ENCODE results near the gene HOXA11. TPM values are rescaled to one million over a fixed set of nuclear protein-coding genes. Genes with fewer than 3 reads are reported as not detected.

Gene HOXA11
- total RNA-seq, 1 experiment from 2014 or later: 26.6 TPM

DNA sequence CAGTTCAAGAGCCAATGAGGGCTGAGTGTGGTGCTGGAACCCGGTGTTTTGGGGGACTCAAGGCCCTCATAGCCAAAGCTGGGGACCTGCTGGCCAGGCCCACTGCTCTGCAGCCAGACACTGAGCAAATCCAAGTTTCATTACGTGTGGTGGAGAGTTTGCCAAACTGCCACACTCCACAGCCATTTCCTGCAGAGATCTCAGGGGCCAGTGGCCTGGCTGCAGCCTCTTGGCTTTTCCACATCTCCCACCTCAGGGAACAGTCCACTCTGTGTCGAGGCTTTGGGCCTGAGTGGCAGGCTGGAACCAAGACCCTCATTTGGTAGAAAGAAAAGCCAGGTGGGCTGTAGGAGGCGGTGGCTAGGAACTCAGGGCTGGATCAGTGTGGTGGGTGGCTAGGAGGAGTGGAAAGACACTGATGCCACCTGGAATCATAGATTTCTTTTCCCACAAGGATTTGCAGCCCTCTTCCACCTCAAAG is 3.2 kb downstream of the HOXA11 start:
- H3K36me3 ChIP-seq (ENCODE audit: low read depth, low read length): no peaks in the 10 kb centered on the region
- no TSS peak for BruUV-seq (replicated peaks)
- no peak overlapping the region for H2AFZ ChIP-seq (ENCODE audit: low read length)
- H4K20me1 ChIP-seq (ENCODE audit: low read length): no peaks in the 10 kb centered on the region
- intact Hi-C loops (cut with micrococcal nuclease): no loop called here
- H3K9ac ChIP-seq (ENCODE audit: low read length): peak overlapping the region; percentile 97
- TF ChIP-seq EZH2 (IDR thresholded peaks at IDR 0.05; ENCODE audit: low read length, unreplicated experiment) (no peak), EZH2phosphoT487 (IDR thresholded peaks at IDR 0.05; ENCODE audit: borderline replicate concordance, low read length) (no peak)
- TF ChIP-seq, protein P1, sequence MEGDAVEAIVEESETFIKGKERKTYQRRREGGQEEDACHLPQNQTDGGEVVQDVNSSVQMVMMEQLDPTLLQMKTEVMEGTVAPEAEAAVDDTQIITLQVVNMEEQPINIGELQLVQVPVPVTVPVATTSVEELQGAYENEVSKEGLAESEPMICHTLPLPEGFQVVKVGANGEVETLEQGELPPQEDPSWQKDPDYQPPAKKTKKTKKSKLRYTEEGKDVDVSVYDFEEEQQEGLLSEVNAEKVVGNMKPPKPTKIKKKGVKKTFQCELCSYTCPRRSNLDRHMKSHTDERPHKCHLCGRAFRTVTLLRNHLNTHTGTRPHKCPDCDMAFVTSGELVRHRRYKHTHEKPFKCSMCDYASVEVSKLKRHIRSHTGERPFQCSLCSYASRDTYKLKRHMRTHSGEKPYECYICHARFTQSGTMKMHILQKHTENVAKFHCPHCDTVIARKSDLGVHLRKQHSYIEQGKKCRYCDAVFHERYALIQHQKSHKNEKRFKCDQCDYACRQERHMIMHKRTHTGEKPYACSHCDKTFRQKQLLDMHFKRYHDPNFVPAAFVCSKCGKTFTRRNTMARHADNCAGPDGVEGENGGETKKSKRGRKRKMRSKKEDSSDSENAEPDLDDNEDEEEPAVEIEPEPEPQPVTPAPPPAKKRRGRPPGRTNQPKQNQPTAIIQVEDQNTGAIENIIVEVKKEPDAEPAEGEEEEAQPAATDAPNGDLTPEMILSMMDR (conservative IDR thresholded peaks at IDR 0.05; ENCODE audit: low read depth, low read length): no peak
- ATAC-seq (no peak), DNase-seq (no peak)
- H3K79me2 ChIP-seq (ENCODE audit: low read length): peaks cover 99% of the 10 kb centered on the region
- no peaks in the 10 kb centered on the region for H3K27me3 ChIP-seq (ENCODE audit: low read length)
- peaks cover 36% of the 10 kb centered on the region for H3K4me1 ChIP-seq (ENCODE audit: insufficient read depth, low read length)
- no peaks in the 10 kb centered on the region for H3K9me3 ChIP-seq (ENCODE audit: low read length)
- ChIA-PET POLR2A (ENCODE audit: unreplicated experiment) (interaction anchor here (0.5 kb wide), 1 partner anchor 1264 kb away, joined by 3 read pairs; no protein-coding TSS in a partner anchor), CTCF (interaction anchor here (0.6 to 0.7 kb wide), 2 partner anchors 9 to 846 kb away, joined by 3 to 4 read pairs; no protein-coding TSS in a partner anchor)
- peak overlapping the region; percentile 91 for H3K4me3 ChIP-seq (ENCODE audit: low read length)
- H3K9me2 ChIP-seq (replicated peaks; ENCODE audit: low read length): no peaks in the 10 kb centered on the region
- peak overlapping the region; percentile 99 for H3K4me2 ChIP-seq (ENCODE audit: low read length)
- peak overlapping the region; percentile 97 for H3K27ac ChIP-seq (ENCODE audit: low read length)
- H3F3A ChIP-seq (ENCODE audit: low read length, unreplicated experiment): no peaks in the 10 kb centered on the region

DNA sequence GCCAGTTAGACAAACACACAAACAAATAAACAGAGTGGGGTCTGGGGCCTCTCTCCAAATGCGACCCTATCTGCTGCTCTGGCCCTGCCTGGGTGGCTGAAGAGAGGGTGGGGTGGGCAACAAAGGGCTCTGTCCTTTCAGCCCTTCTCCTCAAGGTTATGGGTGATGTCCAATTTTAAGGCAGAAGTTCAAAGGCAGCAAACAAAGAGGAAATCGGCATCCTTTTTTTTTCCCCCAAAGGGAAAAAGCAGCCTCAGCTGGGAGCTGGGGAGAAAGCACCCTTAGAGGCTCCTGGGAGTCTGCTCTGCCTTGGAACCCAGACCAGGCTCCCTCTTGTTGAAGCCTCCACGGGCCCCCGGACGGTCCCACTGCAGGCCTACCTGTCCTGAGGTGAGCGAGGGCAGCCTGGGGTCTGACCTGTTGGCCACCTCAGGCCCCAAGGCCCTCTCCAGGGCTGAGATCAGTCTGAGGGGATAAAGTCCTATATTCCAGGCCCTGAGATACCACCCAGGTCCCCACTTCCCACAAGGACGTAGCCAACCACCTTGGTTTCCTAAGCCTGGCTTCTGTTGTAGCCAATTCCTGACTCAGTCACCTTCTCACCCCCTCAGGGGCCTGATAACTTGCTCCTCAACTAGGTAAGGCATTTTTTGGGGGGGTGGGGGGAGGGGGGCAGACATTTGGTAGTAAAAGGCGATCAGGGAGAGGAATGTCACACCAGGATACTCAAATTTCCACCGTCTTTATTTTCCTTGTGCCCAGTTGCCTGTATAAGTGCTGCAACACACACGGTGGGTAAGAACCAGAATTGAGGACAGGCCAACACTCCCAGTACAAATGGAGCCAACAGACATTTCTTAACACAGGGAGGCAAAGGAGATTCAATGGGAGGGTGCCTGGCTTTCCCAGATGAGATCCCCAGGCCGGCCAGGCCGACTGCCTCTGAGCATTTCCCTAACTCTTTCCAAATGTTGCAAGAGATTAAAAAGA is 4.3 kb downstream of the HOXA11 start:
- POLR2A ChIA-PET (ENCODE audit: unreplicated experiment): interaction anchor here (0.6 to 0.7 kb wide), 5 partner anchors 9 to 976 kb away, joined by 3 to 4 read pairs (median 3); no protein-coding TSS in a partner anchor
- TF ChIP-seq EZH2phosphoT487 (IDR thresholded peaks at IDR 0.05; ENCODE audit: borderline replicate concordance, low read length) (no peak), EZH2 (IDR thresholded peaks at IDR 0.05; ENCODE audit: low read length, unreplicated experiment) (no peak)
- TF ChIP-seq, protein P1 (conservative IDR thresholded peaks at IDR 0.05; ENCODE audit: low read depth, low read length): no peak
- no peaks in the 10 kb centered on the region for H3F3A ChIP-seq (ENCODE audit: low read length, unreplicated experiment)
- H3K27me3 ChIP-seq (ENCODE audit: low read length): no peaks in the 10 kb centered on the region
- no peaks in the 10 kb centered on the region for H4K20me1 ChIP-seq (ENCODE audit: low read length)
- intact Hi-C loops (cut with micrococcal nuclease): loop anchor here (1.0 kb wide), 1 partner anchor 11 kb away; no protein-coding TSS in a partner anchor
- H3K79me2 ChIP-seq (ENCODE audit: low read length): peaks cover 99% of the 10 kb centered on the region
- H3K27ac ChIP-seq (ENCODE audit: low read length): peak overlapping the region; percentile 97
- H3K9me3 ChIP-seq (ENCODE audit: low read length): no peaks in the 10 kb centered on the region
- DNase-seq: no peak
- H3K9ac ChIP-seq (ENCODE audit: low read length): peak overlapping the region; percentile 90
- BruUV-seq (replicated peaks): no TSS peak
- no peaks in the 10 kb centered on the region for H3K9me2 ChIP-seq (replicated peaks; ENCODE audit: low read length)
- ATAC-seq: no peak
- peak overlapping the region; percentile 93 for H3K4me2 ChIP-seq (ENCODE audit: low read length)
- H3K4me3 ChIP-seq (ENCODE audit: low read length): peak overlapping the region; percentile 84
- H3K4me1 ChIP-seq (ENCODE audit: insufficient read depth, low read length): peaks cover 37% of the 10 kb centered on the region
- H3K36me3 ChIP-seq (ENCODE audit: low read depth, low read length): no peaks in the 10 kb centered on the region
- CTCF ChIA-PET: interaction anchor here (0.6 to 1.3 kb wide), 6 partner anchors 8 to 29 kb away, joined by 3 to 11 read pairs (median 4); partner anchors contain the start of gene HOXA13
- H2AFZ ChIP-seq (ENCODE audit: low read length): peak overlapping the region; percentile 55

Data from PC-3 (cell line).